Left lung (tissue), 10 donors: Measurements from ENCODE around the gene SMURF1. TPM values are rescaled to one million over a fixed set of nuclear protein-coding genes. Genes with fewer than 3 reads are reported as not detected.

Experiments used
- ATAC-seq: fragments of 200-7000 bp; cut with Tn5 transposase; one replicate; pipeline ENCODE4 v1.9.1; 2020; ENCODE audit warnings: moderate library complexity
- DNase-seq, 4 donors: peaks; one replicate each; pipeline ENCODE4 v3.0.0-alpha.2; 2013 to 2020
- H3K27ac ChIP-seq, 2 donors: fragments of 200-600 bp; sonication (generic) in 1 of 2; one replicate each; pipeline versions ENCODE4 v1.5.0 to v1.8.0; 2020 to 2021
- H3K27me3 ChIP-seq, 2 donors: fragments of 200-600 bp; sonication (generic) in 1 of 2; one replicate each; pipeline versions ENCODE4 v1.5.0 to v1.8.0; 2020 to 2021
- H3K36me3 ChIP-seq, 2 donors: fragments of 200-600 bp; sonication (generic) in 1 of 2; one replicate each; pipeline versions ENCODE4 v1.5.0 to v1.8.0; 2020 to 2021
- H3K4me1 ChIP-seq, 2 donors: fragments of 200-600 bp; one replicate each; pipeline ENCODE4 v1.8.0; 2021
- H3K4me3 ChIP-seq, 2 donors: fragments of 200-600 bp; sonication (generic) in 1 of 2; one replicate each; pipeline versions ENCODE4 v1.5.0 to v1.8.0; 2020 to 2021; ENCODE audit warnings: mild to moderate bottlenecking in 1 of 2
- H3K9me3 ChIP-seq, 2 donors: fragments of 200-600 bp; sonication (generic) in 1 of 2; one replicate each; pipeline versions ENCODE4 v1.5.0 to v1.8.0; 2020 to 2021
- intact Hi-C, 2 donors: fragments of 100-400 bp; cut with DNase I; formaldehyde crosslinking; loops; one replicate each; pipeline versions ENCODE4 v1.11.2 to v1.14.2; 2022
- polyA plus RNA-seq, 6 donors: library from polyadenylated mRNA; unstranded; fragments of 120-200 nt; gene quantifications; one replicate each; pipeline ENCODE4 v1.2.1, GENCODE V29; 2013; ENCODE audit not compliant: insufficient read length in 6 of 6
- total RNA-seq, 2 donors: library from RNA; stranded (reverse); fragmentation: NEBNext Ultra II Directional; extraction: Animal tissue kit (Norgen Biotek cat#: 25700); gene quantifications; one replicate each; pipeline ENCODE4 v1.2.1, GENCODE V29; 2021
- TF ChIP-seq, protein P1 (sequence below), 2 donors: fragments of 200-600 bp; sonication (generic) in 1 of 2; IDR thresholded peaks; one replicate each; pipeline versions ENCODE4 v1.5.0 to v1.8.0; 2021; ENCODE audit warnings: antibody characterized with exemption in 2 of 2
- donor health status: DM: no; HTN: yes; CAD: no.
- donor health status: DM: no; HTN: no; CAD: no.

SMURF1 gene
- total and polyA plus RNA-seq, 8 donors, result 15.6 to 43.4 (median 18.3) TPM

DNA sequence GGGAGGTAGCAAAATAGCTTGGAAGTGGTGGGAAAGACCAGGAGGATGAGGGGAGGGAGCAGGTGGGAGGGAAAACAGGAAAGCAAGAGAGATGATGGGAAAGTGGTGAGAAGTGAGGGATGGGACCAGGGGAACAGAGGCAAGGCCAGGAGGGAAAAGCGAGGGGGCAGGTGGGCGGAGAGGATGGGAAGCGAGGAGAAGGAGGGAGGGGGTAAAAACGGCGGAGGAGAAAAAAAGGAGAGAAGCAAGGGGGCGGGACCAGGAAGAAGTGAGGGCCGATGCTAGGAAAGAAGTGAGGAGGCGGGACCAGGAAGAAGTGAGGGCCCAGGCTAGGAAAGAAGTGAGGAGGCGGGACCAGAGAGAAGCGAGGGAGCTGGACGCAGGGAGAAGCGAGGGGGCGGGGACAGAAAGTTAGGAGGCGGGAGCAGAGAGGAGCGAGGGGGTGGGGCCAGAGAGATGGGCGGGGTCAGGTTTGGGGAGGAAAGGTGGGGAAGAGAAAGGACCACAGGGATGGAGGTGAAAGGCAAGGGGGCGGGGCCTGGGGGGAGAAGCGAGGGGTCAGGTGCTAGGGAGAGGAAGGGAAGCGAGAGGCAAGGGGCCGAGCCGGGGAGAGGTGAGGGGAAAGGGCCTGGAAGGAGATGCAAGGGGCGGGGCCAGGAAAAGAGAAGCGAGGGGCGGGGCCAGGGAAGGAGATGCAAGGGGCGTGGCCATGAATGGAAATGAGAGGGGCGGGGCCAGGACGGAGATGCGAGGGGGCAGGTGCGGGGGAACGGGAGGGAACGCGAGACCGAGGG, 984 bp downstream of the SMURF1 start:
- ATAC-seq (peak; percentile 84), DNase-seq (peak; percentile 60 to 96 (median 92))
- Histone ChIP-seq H3K36me3 (no peaks in the 10 kb centered on the region), H3K9me3 (no peaks in the 10 kb centered on the region), H3K4me1 (peaks cover 9 to 41% of the 10 kb centered on the region in 2 donors), H3K27ac (peak overlapping the region; percentile 95 to 96), H3K27me3 (no peaks in the 10 kb centered on the region), H3K4me3 (peak overlapping the region; percentile 80 to 90)
- intact Hi-C loops, result no loop called here
- TF ChIP-seq, protein P1, sequence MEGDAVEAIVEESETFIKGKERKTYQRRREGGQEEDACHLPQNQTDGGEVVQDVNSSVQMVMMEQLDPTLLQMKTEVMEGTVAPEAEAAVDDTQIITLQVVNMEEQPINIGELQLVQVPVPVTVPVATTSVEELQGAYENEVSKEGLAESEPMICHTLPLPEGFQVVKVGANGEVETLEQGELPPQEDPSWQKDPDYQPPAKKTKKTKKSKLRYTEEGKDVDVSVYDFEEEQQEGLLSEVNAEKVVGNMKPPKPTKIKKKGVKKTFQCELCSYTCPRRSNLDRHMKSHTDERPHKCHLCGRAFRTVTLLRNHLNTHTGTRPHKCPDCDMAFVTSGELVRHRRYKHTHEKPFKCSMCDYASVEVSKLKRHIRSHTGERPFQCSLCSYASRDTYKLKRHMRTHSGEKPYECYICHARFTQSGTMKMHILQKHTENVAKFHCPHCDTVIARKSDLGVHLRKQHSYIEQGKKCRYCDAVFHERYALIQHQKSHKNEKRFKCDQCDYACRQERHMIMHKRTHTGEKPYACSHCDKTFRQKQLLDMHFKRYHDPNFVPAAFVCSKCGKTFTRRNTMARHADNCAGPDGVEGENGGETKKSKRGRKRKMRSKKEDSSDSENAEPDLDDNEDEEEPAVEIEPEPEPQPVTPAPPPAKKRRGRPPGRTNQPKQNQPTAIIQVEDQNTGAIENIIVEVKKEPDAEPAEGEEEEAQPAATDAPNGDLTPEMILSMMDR (IDR thresholded peaks at IDR 0.05), result no peak

DNA sequence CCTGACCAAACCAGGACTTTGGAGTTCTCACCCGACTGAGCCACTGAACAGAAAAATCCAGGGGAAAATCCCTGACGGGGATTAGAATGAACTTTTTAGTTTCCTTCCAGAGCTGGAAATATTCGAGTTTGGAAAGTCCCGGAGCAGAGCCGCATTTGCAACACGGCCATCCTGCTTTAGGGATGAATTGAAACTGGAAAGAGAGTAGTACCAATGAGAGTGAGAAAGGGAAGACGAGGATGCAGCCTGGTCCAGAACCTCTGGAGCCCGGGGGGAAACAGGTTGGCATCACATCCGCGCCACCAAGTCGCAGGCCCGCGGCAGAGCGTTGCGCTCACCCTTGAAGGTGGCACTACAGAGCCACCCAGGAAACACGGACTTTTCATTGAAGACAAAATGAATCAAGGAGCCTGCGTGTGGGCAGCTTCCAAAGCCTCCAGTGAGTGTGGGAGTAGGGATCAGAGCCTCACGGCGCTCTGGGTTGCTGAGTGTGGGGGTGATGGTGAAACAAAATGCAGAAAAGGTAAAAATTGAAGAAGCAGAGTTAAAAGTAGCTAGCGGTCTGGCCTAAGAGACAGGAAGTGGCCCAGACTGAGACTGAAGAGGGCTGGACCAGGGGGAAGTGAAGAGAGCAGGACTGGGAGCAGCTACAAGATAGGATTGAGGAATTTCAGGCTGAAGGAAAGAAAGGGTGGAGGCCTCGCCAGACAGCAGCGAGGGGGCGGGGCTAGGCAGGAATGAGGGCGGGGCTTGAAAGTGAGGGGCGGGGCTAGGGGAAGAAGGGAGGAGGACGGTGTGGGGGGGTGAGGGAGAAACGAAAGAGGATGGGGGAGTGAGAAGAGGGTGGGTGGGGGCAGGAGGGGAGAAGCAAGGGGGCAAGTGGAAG, 1.8 kb downstream of the SMURF1 start:
- H3K27me3 ChIP-seq, result no peaks in the 10 kb centered on the region
- H3K27ac ChIP-seq, result peak overlapping the region; percentile 95 to 96
- ATAC-seq (peak; percentile 68), DNase-seq (peak in 3 of 4 donors; percentile 45 to 82 (median 63))
- TF ChIP-seq, protein P1 (IDR thresholded peaks at IDR 0.05), result no peak
- H3K4me3 ChIP-seq, result peak overlapping the region; percentile 19 to 90
- H3K36me3 ChIP-seq, result no peaks in the 10 kb centered on the region
- H3K4me1 ChIP-seq, result peaks cover 9 to 49% of the 10 kb centered on the region in 2 donors
- H3K9me3 ChIP-seq, result no peaks in the 10 kb centered on the region
- intact Hi-C loops, result no loop called here

DNA sequence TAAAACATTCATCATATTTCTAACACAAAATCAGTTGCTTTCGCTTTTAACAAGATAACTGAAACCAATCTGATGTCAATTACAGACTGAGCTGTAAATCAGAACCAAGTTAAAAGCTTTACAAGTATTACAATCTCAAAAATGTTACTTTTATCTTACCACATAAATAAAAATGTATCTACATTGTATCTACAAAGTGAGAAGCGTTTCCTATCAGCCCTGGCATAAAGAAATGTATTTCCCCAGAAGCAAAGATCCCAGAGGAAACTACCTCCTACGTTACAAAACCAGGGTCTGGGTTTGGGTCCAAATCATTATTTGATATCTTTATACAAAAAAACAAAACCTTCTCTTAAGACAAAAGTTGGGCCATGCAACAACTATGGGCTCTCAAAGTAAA, 2.6 kb downstream of the SMURF1 start:
- TF ChIP-seq, protein P1 (IDR thresholded peaks at IDR 0.05), result no peak
- H3K9me3 ChIP-seq, result no peaks in the 10 kb centered on the region
- ATAC-seq (no peak), DNase-seq (no peak)
- H3K4me3 ChIP-seq, result peak overlapping the region; percentile 19 to 90
- peak overlapping the region; percentile 95 to 96 for H3K27ac ChIP-seq
- intact Hi-C loops, result no loop called here
- H3K36me3 ChIP-seq, result no peaks in the 10 kb centered on the region
- H3K27me3 ChIP-seq, result no peaks in the 10 kb centered on the region
- H3K4me1 ChIP-seq, result peaks cover 9 to 56% of the 10 kb centered on the region in 2 donors

DNA sequence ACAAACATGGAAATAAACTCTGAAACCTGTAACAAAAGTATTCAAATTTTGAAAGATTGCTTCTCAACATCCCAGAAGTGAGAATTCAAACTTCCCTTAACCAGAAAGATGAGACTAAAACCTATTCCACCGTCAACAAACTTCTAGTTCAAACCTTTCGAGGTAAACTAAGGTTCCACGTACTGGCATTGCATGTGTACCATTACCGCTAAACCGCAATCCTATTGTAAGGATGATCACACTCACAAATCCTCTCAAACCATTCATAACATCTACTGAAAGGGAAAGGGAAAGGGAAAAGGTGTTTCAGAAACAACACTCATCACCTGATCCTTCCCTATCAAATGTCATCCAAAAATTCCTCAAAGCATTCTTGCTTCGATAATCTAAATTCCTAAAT, 3.1 kb downstream of the SMURF1 start:
- no peak for ATAC-seq
- Histone ChIP-seq H3K36me3 (no peaks in the 10 kb centered on the region), H3K9me3 (no peaks in the 10 kb centered on the region), H3K27me3 (no peaks in the 10 kb centered on the region), H3K4me1 (peaks cover 9 to 61% of the 10 kb centered on the region in 2 donors), H3K4me3 (peak overlapping the region in 1 of 2 donors; percentile 90), H3K27ac (peak overlapping the region in 1 of 2 donors; percentile 95)
- TF ChIP-seq, protein P1 (IDR thresholded peaks at IDR 0.05), result no peak
- DNase-seq, result no peak
- intact Hi-C loops, result no loop called here

- H3K4me1 ChIP-seq, result peaks cover 5 to 71% of the 10 kb centered on the region in 2 donors
- intact Hi-C loops, result no loop called here
- no peaks in the 10 kb centered on the region for H3K9me3 ChIP-seq
- TF ChIP-seq, protein P1 (IDR thresholded peaks at IDR 0.05), result no peak
- H3K27me3 ChIP-seq, result no peaks in the 10 kb centered on the region
- H3K27ac ChIP-seq, result no peak overlapping the region
- DNase-seq (no peak), ATAC-seq (no peak)
- H3K4me3 ChIP-seq, result no peak overlapping the region
- no peaks in the 10 kb centered on the region for H3K36me3 ChIP-seq
These were observed 4.9 kb downstream of the SMURF1 start for GRCh38 chr7:99139036-99139435.
